IMR-90 (cell line): ENCODE measurements around the gene PP2D1. TPM values are rescaled to one million over a fixed set of nuclear protein-coding genes. Genes with fewer than 3 reads are reported as not detected.

Experiments
- ATAC-seq: fragments of 200-7000 bp; cut with Tn5 transposase; 2 replicates; pipeline ENCODE4 v1.9.1; 2020; ENCODE audit warnings: low read depth, mild to moderate bottlenecking, moderate library complexity
- BruUV-seq: library from RNA; stranded (reverse); fragments of 400-500 nt; replicated peaks from 2 replicates; lab custom pipeline; 2021; lab: Mats Ljungman, UMichigan
- CTCF ChIA-PET: fragments of 300-600 bp; formaldehyde crosslinking; extraction: SDS; loops from one replicate; lab custom pipeline; 2021; ENCODE audit warnings: antibody characterized with exemption; lab: Yijun Ruan, JAX
- POLR2A ChIA-PET: fragments of 300-600 bp; sonication (Branson Sonifier 250); formaldehyde crosslinking; loops from one replicate; lab custom pipeline; 2022; ENCODE audit warnings: antibody characterized with exemption; ENCODE audit not compliant: unreplicated experiment; lab: Charles Lee
- DNase-seq: peaks from one replicate; pipeline ENCODE4 v3.0.0; 2013
- H2AFZ ChIP-seq: replicated peaks from 2 replicates; pipeline ENCODE3; 2013; ENCODE audit warnings: low read length, mild to moderate bottlenecking; ENCODE audit not compliant: poor library complexity
- H2AK5ac ChIP-seq: 2 replicates; pipeline ENCODE4 v1.6.1; 2013; ENCODE audit warnings: low read depth, low read length, inconsistent platforms
- H2AK9ac ChIP-seq: replicated peaks from 2 replicates; pipeline ENCODE3; 2013; ENCODE audit warnings: mild to moderate bottlenecking, low read depth, low read length, moderate library complexity; ENCODE audit not compliant: poor library complexity
- H2BK120ac ChIP-seq: 2 replicates; pipeline ENCODE4 v1.6.1; 2013; ENCODE audit warnings: low read depth, low read length, inconsistent platforms
- H2BK15ac ChIP-seq: 3 replicates; pipeline ENCODE4 v1.6.1; 2013; ENCODE audit warnings: low read depth, low read length, inconsistent platforms
- H2BK20ac ChIP-seq: 2 replicates; pipeline ENCODE4 v1.6.1; 2013; ENCODE audit warnings: low read depth, mild to moderate bottlenecking, inconsistent platforms, low read length, moderate library complexity
- H2BK5ac ChIP-seq: 2 replicates; pipeline ENCODE4 v1.6.1; 2013; ENCODE audit warnings: mild to moderate bottlenecking, low read depth, low read length, inconsistent platforms; ENCODE audit not compliant: poor library complexity, severe bottlenecking
- H3K14ac ChIP-seq: replicated peaks from 2 replicates; pipeline ENCODE4 v1.6.1; 2013; ENCODE audit warnings: low read depth, low read length, inconsistent platforms
- H3K18ac ChIP-seq: 2 replicates; pipeline ENCODE4 v1.6.1; 2013; ENCODE audit warnings: low read depth, low read length, control low read depth
- H3K23ac ChIP-seq: 2 replicates; pipeline ENCODE4 v1.6.1; 2013; ENCODE audit warnings: low read depth, low read length, inconsistent platforms
- H3K27ac ChIP-seq: 2 replicates; pipeline ENCODE4 v1.5.1; 2013; ENCODE audit warnings: mild to moderate bottlenecking, control low read depth, low read length; ENCODE audit not compliant: insufficient read depth
- H3K27me3 ChIP-seq: 2 replicates; pipeline ENCODE4 v1.6.1; 2013; ENCODE audit warnings: low read length; ENCODE audit not compliant: control insufficient read depth, insufficient read depth
- H3K36me3 ChIP-seq: 2 replicates; pipeline ENCODE4 v1.6.1; 2013; ENCODE audit warnings: low read length, mixed read lengths; ENCODE audit not compliant: control insufficient read depth, insufficient read depth
- H3K4ac ChIP-seq: 2 replicates; pipeline ENCODE4 v1.6.1; 2013; ENCODE audit warnings: low read depth, low read length, inconsistent platforms
- H3K4me1 ChIP-seq: 2 replicates; pipeline ENCODE4 v1.6.1; 2013; ENCODE audit warnings: low read length, mixed read lengths; ENCODE audit not compliant: control insufficient read depth, insufficient read depth
- H3K4me2 ChIP-seq: 2 replicates; pipeline ENCODE4 v1.6.1; 2013; ENCODE audit warnings: low read depth, mild to moderate bottlenecking, control low read depth, low read length, moderate library complexity
- H3K4me3 ChIP-seq: 2 replicates; pipeline ENCODE4 v1.5.1; 2013; ENCODE audit warnings: low read depth, mild to moderate bottlenecking, control low read depth, low read length, moderate library complexity; ENCODE audit not compliant: insufficient read depth
- H3K56ac ChIP-seq: 2 replicates; pipeline ENCODE4 v1.6.1; 2013; ENCODE audit warnings: low read length, inconsistent platforms; ENCODE audit not compliant: insufficient read depth; ENCODE audit errors: extremely low read depth
- H3K79me1 ChIP-seq, 2 experiments: 2 replicates each; pipeline ENCODE4 v1.6.1; 2013; ENCODE audit warnings: low read length in 2 of 2, inconsistent platforms in 1 of 2, low read depth in 1 of 2
- H3K9ac ChIP-seq: 2 replicates; pipeline ENCODE4 v1.6.1; 2013; ENCODE audit warnings: low read depth, low read length, control low read depth
- H3K9me1 ChIP-seq: 2 replicates; pipeline ENCODE4 v1.6.1; 2013; ENCODE audit warnings: low read length, inconsistent platforms; ENCODE audit not compliant: insufficient read depth
- H3K9me3 ChIP-seq: 2 replicates; pipeline ENCODE4 v1.6.1; 2013; ENCODE audit warnings: low read length; ENCODE audit not compliant: control insufficient read depth, insufficient read depth
- H4K20me1 ChIP-seq: 2 replicates; pipeline ENCODE4 v1.6.1; 2013; ENCODE audit warnings: low read length, inconsistent platforms; ENCODE audit not compliant: insufficient read depth
- H4K5ac ChIP-seq: 2 replicates; pipeline ENCODE4 v1.6.1; 2013; ENCODE audit warnings: mild to moderate bottlenecking, low read depth, low read length, control low read depth
- H4K8ac ChIP-seq, 2 experiments: 2 replicates each; pipeline ENCODE4 v1.6.1; 2013; ENCODE audit warnings: low read depth in 2 of 2, low read length in 2 of 2, control low read depth in 1 of 2, inconsistent platforms in 1 of 2
- H4K91ac ChIP-seq: 2 replicates; pipeline ENCODE4 v1.6.1; 2013; ENCODE audit warnings: low read depth, low read length, inconsistent platforms; ENCODE audit not compliant: insufficient read depth
- CEBPB ChIP-seq: IDR thresholded peaks from 2 replicates; pipeline ENCODE4 v1.6.1; 2012; ENCODE audit warnings: low read depth, low read length, improper control_type of control experiment
- CHD1 ChIP-seq: IDR thresholded peaks from 2 replicates; pipeline ENCODE4 v1.6.1; 2012; ENCODE audit warnings: low read depth, low read length, improper control_type of control experiment
- RCOR1 ChIP-seq: IDR thresholded peaks from 2 replicates; pipeline ENCODE4 v1.6.1; 2012; ENCODE audit warnings: mild to moderate bottlenecking, low read length, improper control_type of control experiment; ENCODE audit not compliant: insufficient replicate concordance
- RFX5 ChIP-seq: IDR thresholded peaks from 2 replicates; pipeline ENCODE4 v1.8.0; 2012; ENCODE audit warnings: low read depth, mild to moderate bottlenecking, low read length, moderate library complexity
- WGBS, 2 experiments: methylation state at CpG; one replicate each; pipeline versions ENCODE4 v1.1.5 to v1.1.7; 2013; ENCODE audit warnings: missing lambda C conversion rate in 2 of 2; ENCODE audit not compliant: insufficient read length in 1 of 2; ENCODE audit errors: extremely low coverage in 2 of 2; 5-methylcytosine and 5-hydroxymethylcytosine counted together
- dilution Hi-C: fragments of 300-500 bp; cut with HindIII; formaldehyde crosslinking; loops from one replicate; pipeline ENCODE4 v1.14.3; 2018; ENCODE audit warnings: low sequenced_read_pairs; ENCODE audit not compliant: unreplicated experiment
- in situ Hi-C: fragments of 300-500 bp; cut with MboI; formaldehyde crosslinking; loops from 3 replicates; pipeline ENCODE4 v1.14.3; 2019; ENCODE audit warnings: low sequenced_read_pairs, inconsistent platforms, mixed read lengths
- intact Hi-C: fragments of 100-400 bp; cut with micrococcal nuclease; formaldehyde crosslinking; loops from 2 replicates; pipeline ENCODE4 v1.10.0; 2022
- polyA plus RNA-seq, 3 experiments: library from polyadenylated mRNA; depleted of rRNA; stranded (reverse); fragments of >200 nt; gene quantifications; 2 replicates each; pipeline ENCODE4 v1.2.3, GENCODE V29; 2012; ENCODE audit warnings: low replicate concordance in 1 of 3
- total RNA-seq: library from RNA; depleted of rRNA; stranded (reverse); fragments of >200 nt; gene quantifications from 2 replicates; pipeline ENCODE4 v1.2.3, GENCODE V29; 2012
- TF ChIP-seq, protein P1 (sequence below): fragments of 150-350 bp; IDR thresholded peaks from 2 replicates; pipeline ENCODE4 v1.6.1; 2017; ENCODE audit warnings: mild to moderate bottlenecking, antibody characterized with exemption, low read length, low read depth

Gene PP2D1
- total and polyA plus RNA-seq, 2 of the 4 experiments (the other 2 are of a cell fraction): not detected

DNA sequence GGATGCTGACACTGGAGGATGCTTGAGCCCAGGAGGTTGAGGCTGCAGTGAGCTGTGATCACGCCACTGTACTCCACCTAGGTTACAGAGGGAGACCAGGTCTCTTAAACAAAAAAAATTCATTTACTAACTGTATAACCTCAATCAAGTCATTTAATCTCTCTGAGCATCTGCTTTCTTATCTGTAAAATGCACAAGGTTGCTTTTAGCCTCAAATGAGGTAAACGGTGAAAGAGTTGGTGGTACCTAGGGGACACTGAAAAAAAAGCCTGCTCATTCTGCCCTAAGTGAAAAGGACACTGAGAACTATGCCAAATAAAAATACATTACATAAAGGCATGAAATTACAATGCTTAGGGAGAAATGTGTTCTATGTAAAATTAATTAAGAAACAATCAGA, 3.4 kb downstream of the PP2D1 start:
- Histone ChIP-seq H3K27ac (no peak overlapping the region), H2AK9ac (no peak overlapping the region), H3K4me1 (no peaks in the 10 kb centered on the region), H3K4me2 (no peak overlapping the region), H3K9ac (no peak overlapping the region), H3K27me3 (no peaks in the 10 kb centered on the region), H3K36me3 (no peaks in the 10 kb centered on the region), H4K91ac (no peak overlapping the region), H3K23ac (no peak overlapping the region), H3K79me1 (no peaks in the 10 kb centered on the region), H2BK5ac (no peak overlapping the region), H3K4me3 (no peak overlapping the region), H3K56ac (no peak overlapping the region), H2BK120ac (no peak overlapping the region), H3K14ac (no peak overlapping the region), H2BK20ac (no peak overlapping the region), H3K9me3 (no peaks in the 10 kb centered on the region), H3K4ac (no peak overlapping the region), H4K20me1 (no peaks in the 10 kb centered on the region), H4K5ac (no peak overlapping the region), H3K9me1 (no peaks in the 10 kb centered on the region; the same call in 1 of the 2 replicates), H3K18ac (no peak overlapping the region), H2AK5ac (no peak overlapping the region), H4K8ac (no peak overlapping the region), H2AFZ (no peak overlapping the region), H2BK15ac (no peak overlapping the region)
- POLR2A ChIA-PET: no interaction called here
- WGBS, 2 experiments: no CpG with 5 or more reads among the region's 2 CpGs
- dilution Hi-C loops: no loop called here
- no peak for TF ChIP-seq RFX5
- TF ChIP-seq, protein P1, sequence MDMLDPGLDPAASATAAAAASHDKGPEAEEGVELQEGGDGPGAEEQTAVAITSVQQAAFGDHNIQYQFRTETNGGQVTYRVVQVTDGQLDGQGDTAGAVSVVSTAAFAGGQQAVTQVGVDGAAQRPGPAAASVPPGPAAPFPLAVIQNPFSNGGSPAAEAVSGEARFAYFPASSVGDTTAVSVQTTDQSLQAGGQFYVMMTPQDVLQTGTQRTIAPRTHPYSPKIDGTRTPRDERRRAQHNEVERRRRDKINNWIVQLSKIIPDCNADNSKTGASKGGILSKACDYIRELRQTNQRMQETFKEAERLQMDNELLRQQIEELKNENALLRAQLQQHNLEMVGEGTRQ: no peak
- TF ChIP-seq CEBPB: no peak
- no peak for TF ChIP-seq CHD1
- TF ChIP-seq RCOR1: no peak
- ATAC-seq (no peak), DNase-seq (no peak)
- intact Hi-C loops: no loop called here
- in situ Hi-C loops: no loop called here
- no TSS peak for BruUV-seq
- CTCF ChIA-PET: no interaction called here
